Left cardiac atrium (tissue), 4 donors: Measurements from ENCODE around the gene SLC34A1. TPM values are rescaled to one million over a fixed set of nuclear protein-coding genes. Genes with fewer than 3 reads are reported as not detected.
"Not testable (repeated sequence)": the region's sequence is repeated elsewhere in the genome, so short reads cannot be mapped to it uniquely, and the experiment has no call there.

Experiments used
- ATAC-seq, 2 donors: fragments of 200-7000 bp; cut with Tn5 transposase; one replicate each; pipeline ENCODE4 v1.9.1; 2020; ENCODE audit warnings: mild to moderate bottlenecking in 2 of 2, moderate library complexity in 2 of 2
- DNase-seq: peaks from one replicate; pipeline ENCODE4 v3.0.0-alpha.2; 2020
- intact Hi-C, 2 donors: fragments of 100-400 bp; cut with DNase I; formaldehyde crosslinking; loops; one replicate each; pipeline versions ENCODE4 v1.14.1 to v1.15.1; 2022 to 2023
- total RNA-seq, 2 donors: library from RNA; stranded (reverse); fragmentation: NEBNext Ultra II Directional; extraction: Animal tissue kit (Norgen Biotek cat#: 25700); gene quantifications; one replicate each; pipeline ENCODE4 v1.2.1, GENCODE V29; 2021
- donor health status: DM: no; HTN: yes; CAD: no.
- donor health status: DM: no; HTN: yes; CAD: no; lungs with severe emphysema.
- donor health status: DM: yes; HTN: yes; CAD: no.
- donor health status: Dilated cardiomyopathy.

The SLC34A1 gene
- total RNA-seq, 2 donors from 2014 or later, result not detected

- no peak for DNase-seq
- no peak for ATAC-seq
- intact Hi-C loops, result loop anchor here in 1 of 2 donors (10.0 kb wide), 1 partner anchor 51 kb away; the partner anchor contains the start of gene MXD3
Observed at GRCh38 chr5:177365845-177366527, 18.2 kb upstream of the SLC34A1 start.

- intact Hi-C loops, result loop anchor here in 1 of 2 donors (10.0 kb wide), 1 partner anchor 52 kb away; the partner anchor contains the start of gene MXD3
- peak; percentile 90 for ATAC-seq
- DNase-seq, result peak; percentile 93
Observed at GRCh38 chr5:177366528-177367322, 17.5 kb upstream of the SLC34A1 start.

GRCh38 chr5:177367323-177367848 lies 16.8 kb upstream of the SLC34A1 start:
- ATAC-seq (peak in 1 of 2 donors; percentile 2), DNase-seq (no peak)
- intact Hi-C loops, result loop anchor here in 1 of 2 donors (10.0 kb wide), 1 partner anchor 53 kb away; the partner anchor contains the start of gene MXD3

GRCh38 chr5:177367981-177368868 lies 16.0 kb upstream of the SLC34A1 start:
- ATAC-seq (no peak), DNase-seq (no peak)
- intact Hi-C loops, result loop anchor here in 1 of 2 donors (10.0 kb wide), 1 partner anchor 53 kb away; the partner anchor contains the start of gene MXD3

GRCh38 chr5:177368869-177369644 lies 15.2 kb upstream of the SLC34A1 start:
- DNase-seq (no peak), ATAC-seq (no peak)
- intact Hi-C loops, result loop anchor here in 1 of 2 donors (10.0 kb wide), 1 partner anchor 54 kb away; the partner anchor contains the start of gene MXD3

- ATAC-seq, result no peak
- intact Hi-C loops, result loop anchor here in 1 of 2 donors (10.0 kb wide), 1 partner anchor 55 kb away; the partner anchor contains the start of gene MXD3
- DNase-seq, result no peak
Observed at GRCh38 chr5:177369645-177370440, 14.4 kb upstream of the SLC34A1 start.

- intact Hi-C loops, result no loop called here
- ATAC-seq (peak; percentile 66 to 71), DNase-seq (peak; percentile 87)
Observed at GRCh38 chr5:177370488-177371119, 13.6 kb upstream of the SLC34A1 start.

GRCh38 chr5:177371120-177372033 lies 12.9 kb upstream of the SLC34A1 start:
- ATAC-seq (no peak), DNase-seq (no peak)

GRCh38 chr5:177372034-177372896 lies 12.0 kb upstream of the SLC34A1 start:
- DNase-seq (no peak), ATAC-seq (no peak)
- intact Hi-C loops, result no loop called here

More at GRCh38 chr5:177371120-177372033, 12.9 kb upstream of the SLC34A1 start:
- intact Hi-C loops, result no loop called here

GRCh38 chr5:177372910-177373309 lies 11.3 kb upstream of the SLC34A1 start:
- DNase-seq (no peak), ATAC-seq (no peak)
- intact Hi-C loops, result no loop called here

- ATAC-seq (no peak), DNase-seq (no peak)
- intact Hi-C loops, result no loop called here
Observed at GRCh38 chr5:177373806-177374205, 10.4 kb upstream of the SLC34A1 start.

- intact Hi-C loops, result no loop called here
- ATAC-seq, result no peak
Observed at GRCh38 chr5:177374211-177374610, 10.0 kb upstream of the SLC34A1 start.

GRCh38 chr5:177375516-177375915 lies 8.7 kb upstream of the SLC34A1 start:
- ATAC-seq, DNase-seq, intact Hi-C loops: not testable (repeated sequence)

More at GRCh38 chr5:177374211-177374610, 10.0 kb upstream of the SLC34A1 start:
- no peak for DNase-seq

- intact Hi-C loops, result no loop called here
- DNase-seq (no peak), ATAC-seq (no peak)
Observed at GRCh38 chr5:177376107-177376506, 8.1 kb upstream of the SLC34A1 start.
